Stimulated activated CD8-positive, alpha-beta memory T cell treated with anti-CD3 and anti-CD28 coated beads, Interleukin-12 subunit alpha, Interleukin-12 subunit beta, amount 100 ng/mL, for 24 hours (primary cell): ENCODE measurements around the gene ARHGAP35.

Experiments used
- DNase-seq: peaks from one replicate; pipeline ENCODE4 v3.0.0-alpha.2; 2020; ENCODE audit errors: extremely low read depth

The ARHGAP35 gene

GRCh38 chr19:46904114-46905060 lies 43.6 kb downstream of the ARHGAP35 start:
- no peak for DNase-seq

- no peak for DNase-seq
These were observed 45.4 kb downstream of the ARHGAP35 start for GRCh38 chr19:46906221-46906620.

- DNase-seq = no peak
These were observed 47.1 kb downstream of the ARHGAP35 start for GRCh38 chr19:46907880-46908279.

GRCh38 chr19:46909356-46909755 lies 48.6 kb downstream of the ARHGAP35 start:
- no peak for DNase-seq
